OCI-LY3 (cell line): Measurements from ENCODE around the gene ALDH1A3.

Experiments used
- H2AFZ ChIP-seq: fragments of 200-600, 300-600 bp; shearing (Covaris generic); 2 replicates; pipeline ENCODE4 v1.6.0; 2014; ENCODE audit warnings: antibody characterized with exemption, low read depth, low read length
- H3K27ac ChIP-seq: fragments of 200-600, 300-600 bp; sonication (generic); 2 replicates; pipeline ENCODE4 v1.5.1; 2014; ENCODE audit warnings: mild to moderate bottlenecking, low read length, moderate library complexity, mixed read lengths
- H3K27me3 ChIP-seq: fragments of 200-600, 300-600 bp; sonication (generic); 2 replicates; pipeline ENCODE4 v1.6.1; 2014; ENCODE audit warnings: low read depth, low read length, mixed read lengths
- H3K36me3 ChIP-seq: fragments of 200-600, 300-600 bp; sonication (generic); replicated peaks from 2 replicates; pipeline ENCODE3; 2014; ENCODE audit warnings: low read depth, low read length, mixed read lengths
- H3K4me1 ChIP-seq: fragments of 300-600, 200-600 bp; sonication (generic); 2 replicates; pipeline ENCODE4 v1.6.1; 2014; ENCODE audit warnings: low read length, mixed read lengths
- H3K4me2 ChIP-seq: fragments of 200-600, 300-600 bp; sonication (generic); 2 replicates; pipeline ENCODE4 v1.6.1; 2014; ENCODE audit warnings: low read length, mixed read lengths
- H3K4me3 ChIP-seq: fragments of 300-600, 200-600 bp; sonication (generic); 2 replicates; pipeline ENCODE4 v1.5.1; 2014; ENCODE audit warnings: antibody characterized with exemption, mild to moderate bottlenecking, low read length, moderate library complexity
- H3K79me2 ChIP-seq: fragments of 300-600, 200-600 bp; shearing (Covaris generic); 2 replicates; pipeline ENCODE4 v1.6.1; 2014; ENCODE audit warnings: mild to moderate bottlenecking, low read length, mixed read lengths
- H3K9ac ChIP-seq: fragments of 300-600, 200-600 bp; shearing (Covaris generic); 2 replicates; pipeline ENCODE4 v1.6.0; 2014; ENCODE audit warnings: mild to moderate bottlenecking, low read length, moderate library complexity
- H3K9me3 ChIP-seq: fragments of 200-600, 300-600 bp; shearing (Covaris generic); 2 replicates; pipeline ENCODE4 v1.6.1; 2014; ENCODE audit warnings: low read length, mixed read lengths; ENCODE audit not compliant: insufficient read depth
- H4K20me1 ChIP-seq: fragments of 200-600, 300-600 bp; sonication (generic); 2 replicates; pipeline ENCODE4 v1.6.1; 2016; ENCODE audit warnings: low read length, mixed read lengths; ENCODE audit not compliant: insufficient read depth
- CTCF ChIP-seq: fragments of 200-600, 300-600 bp; sonication (generic); IDR thresholded peaks from 2 replicates; pipeline ENCODE4 v1.5.1; 2014; ENCODE audit warnings: antibody characterized with exemption, low read length, low read depth
- EZH2phosphoT487 ChIP-seq: fragments of 200-600 bp; shearing (Covaris generic); IDR thresholded peaks from 2 replicates; pipeline ENCODE4 v1.6.1; 2018; ENCODE audit warnings: antibody characterized with exemption, mixed run types, low read depth

The ALDH1A3 gene

GRCh38 chr15:100920516-100921135 lies 41.0 kb downstream of the ALDH1A3 start:
- peaks cover 58% of the 10 kb centered on the region for H3K79me2 ChIP-seq
- H4K20me1 ChIP-seq: peaks cover 18% of the 10 kb centered on the region
- H3K27ac ChIP-seq: peak overlapping the region; percentile 92
- H3K27me3 ChIP-seq: no peaks in the 10 kb centered on the region
- H3K4me2 ChIP-seq: peak overlapping the region; percentile 98
- H3K4me3 ChIP-seq: peak overlapping the region; percentile 95
- peaks cover 41% of the 10 kb centered on the region for H3K4me1 ChIP-seq
- H3K36me3 ChIP-seq: peaks cover 33% of the 10 kb centered on the region
- H3K9me3 ChIP-seq: no peaks in the 10 kb centered on the region
- H2AFZ ChIP-seq: no peak overlapping the region
- H3K9ac ChIP-seq: peak overlapping the region; percentile 95
- TF ChIP-seq CTCF (no peak), EZH2phosphoT487 (no peak)

GRCh38 chr15:100922192-100923040 lies 42.8 kb downstream of the ALDH1A3 start:
- H3K4me1 ChIP-seq: peaks cover 53% of the 10 kb centered on the region
- H3K9ac ChIP-seq: peak overlapping the region; percentile 95
- peak overlapping the region; percentile 92 for H3K27ac ChIP-seq
- peak overlapping the region; percentile 95 for H3K4me3 ChIP-seq
- H3K27me3 ChIP-seq: no peaks in the 10 kb centered on the region
- H3K4me2 ChIP-seq: peak overlapping the region; percentile 98
- H3K36me3 ChIP-seq: peaks cover 47% of the 10 kb centered on the region
- no peaks in the 10 kb centered on the region for H3K9me3 ChIP-seq
- TF ChIP-seq EZH2phosphoT487 (no peak), CTCF (no peak)
- H2AFZ ChIP-seq: no peak overlapping the region
- H3K79me2 ChIP-seq: peaks cover 69% of the 10 kb centered on the region
- H4K20me1 ChIP-seq: peaks cover 23% of the 10 kb centered on the region

DNA sequence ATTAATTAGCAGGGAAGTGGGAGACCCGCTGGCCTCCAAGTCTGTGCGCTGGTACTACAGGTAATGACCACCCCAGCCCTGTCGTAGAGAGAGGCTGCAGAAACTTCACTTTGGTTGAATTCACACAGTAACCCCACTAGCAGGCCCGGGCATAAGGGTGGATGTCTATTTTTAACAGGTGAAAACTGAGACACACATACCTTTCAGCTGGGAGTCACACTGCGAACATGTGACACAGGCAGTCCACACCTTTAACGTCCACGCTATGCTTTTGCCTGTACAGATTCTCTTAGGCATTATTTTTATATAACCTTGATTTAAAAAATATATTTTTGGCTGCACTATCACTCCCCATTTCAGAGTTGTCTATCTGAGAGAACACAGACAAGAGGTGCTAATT lies 43.4 kb downstream of the ALDH1A3 start:
- Histone ChIP-seq H3K27ac (peak overlapping the region; percentile 92), H3K4me1 (peaks cover 54% of the 10 kb centered on the region), H3K4me3 (peak overlapping the region; percentile 95), H3K9ac (peak overlapping the region; percentile 95), H2AFZ (no peak overlapping the region), H4K20me1 (peaks cover 30% of the 10 kb centered on the region), H3K9me3 (no peaks in the 10 kb centered on the region), H3K4me2 (peak overlapping the region; percentile 98), H3K79me2 (peaks cover 69% of the 10 kb centered on the region), H3K27me3 (no peaks in the 10 kb centered on the region), H3K36me3 (peaks cover 52% of the 10 kb centered on the region)
- TF ChIP-seq EZH2phosphoT487 (no peak), CTCF (no peak)

DNA sequence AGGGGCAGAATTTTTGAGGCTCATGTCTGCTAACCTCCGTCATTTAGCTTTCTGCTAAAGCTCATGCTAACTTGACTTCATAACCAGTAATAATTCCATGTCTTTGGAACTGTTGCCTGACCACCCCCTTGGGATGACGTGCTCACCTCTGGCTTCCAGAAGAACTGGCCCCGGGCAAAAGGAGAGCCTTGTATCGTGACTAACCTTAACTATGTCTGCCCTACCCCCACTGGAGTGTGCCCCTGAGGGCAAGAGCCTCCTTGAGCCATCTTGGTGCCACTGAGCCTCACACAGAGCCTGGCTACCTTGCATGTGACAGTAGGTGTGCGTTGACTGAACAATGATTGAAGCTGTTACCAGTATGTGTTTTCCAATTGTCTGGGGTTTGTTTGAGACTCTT lies 44.3 kb downstream of the ALDH1A3 start:
- no peak overlapping the region for H3K4me2 ChIP-seq
- H3K4me1 ChIP-seq: peaks cover 54% of the 10 kb centered on the region
- H3K4me3 ChIP-seq: no peak overlapping the region
- H3K27ac ChIP-seq: no peak overlapping the region
- no peaks in the 10 kb centered on the region for H3K27me3 ChIP-seq
- no peak for TF ChIP-seq CTCF
- TF ChIP-seq EZH2phosphoT487: no peak
- H3K36me3 ChIP-seq: peaks cover 61% of the 10 kb centered on the region
- H4K20me1 ChIP-seq: peaks cover 34% of the 10 kb centered on the region
- no peaks in the 10 kb centered on the region for H3K9me3 ChIP-seq
- H3K79me2 ChIP-seq: peaks cover 71% of the 10 kb centered on the region
- H3K9ac ChIP-seq: no peak overlapping the region
- H2AFZ ChIP-seq: no peak overlapping the region
